Skeletal muscle satellite cell (primary cell): ENCODE results near the gene KLHDC4.
A peak's percentile ranks its signal among the peaks of the same experiment; 100 is the strongest.
"Not testable (repeated sequence)": the region's sequence is repeated elsewhere in the genome, so short reads cannot be mapped to it uniquely, and the experiment has no call there.

ENCODE experiments used
- H3K27me3 ChIP-seq: 2 replicates; pipeline ENCODE4 v1.7.0; 2013; ENCODE audit warnings: low read length; ENCODE audit not compliant: control insufficient read depth, insufficient read depth
- H3K36me3 ChIP-seq: 2 replicates; pipeline ENCODE4 v1.7.0; 2013; ENCODE audit warnings: mild to moderate bottlenecking, control low read depth, low read length; ENCODE audit not compliant: insufficient read depth
- H3K4me1 ChIP-seq: 2 replicates; pipeline ENCODE4 v1.7.0; 2013; ENCODE audit warnings: low read length; ENCODE audit not compliant: control insufficient read depth, insufficient read depth
- H3K4me2 ChIP-seq: 2 replicates; pipeline ENCODE4 v1.7.0; 2013; ENCODE audit warnings: mild to moderate bottlenecking, low read length
- H3K4me3 ChIP-seq: 2 replicates; pipeline ENCODE4 v1.7.0; 2013; ENCODE audit warnings: low read length
- H3K9ac ChIP-seq: 2 replicates; pipeline ENCODE4 v1.7.0; 2013; ENCODE audit warnings: mild to moderate bottlenecking, low read depth, low read length, moderate library complexity
- H3K9me3 ChIP-seq: replicated peaks from 2 replicates; pipeline ENCODE4 v1.7.0; 2013; ENCODE audit warnings: mild to moderate bottlenecking, control low read depth, low read length

The KLHDC4 gene

DNA sequence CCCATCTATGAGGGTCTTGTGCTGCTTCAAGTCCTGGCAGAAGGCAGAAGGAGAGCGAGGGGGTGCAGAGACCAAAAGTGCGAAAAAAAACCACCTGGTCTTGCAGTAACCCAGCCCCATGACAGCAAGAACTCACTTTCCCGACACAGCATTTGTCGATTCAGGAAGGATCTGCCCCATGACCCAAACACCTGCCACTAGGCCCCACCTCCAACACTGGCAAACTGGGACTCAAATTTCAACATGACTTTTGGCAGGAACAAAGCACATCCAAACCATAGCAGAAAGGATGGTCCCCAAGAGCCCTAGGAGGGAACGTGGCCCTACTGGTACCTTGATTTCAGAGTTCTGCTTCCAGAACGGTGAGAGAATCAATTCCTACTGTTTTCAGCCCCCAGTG, 34.7 kb upstream of the KLHDC4 start:
- no peak overlapping the region for H3K9ac ChIP-seq
- H3K4me2 ChIP-seq: no peak overlapping the region
- no peaks in the 10 kb centered on the region for H3K9me3 ChIP-seq
- H3K36me3 ChIP-seq: no peaks in the 10 kb centered on the region
- no peaks in the 10 kb centered on the region for H3K4me1 ChIP-seq
- no peak overlapping the region for H3K4me3 ChIP-seq
- peaks cover 6% of the 10 kb centered on the region for H3K27me3 ChIP-seq

DNA sequence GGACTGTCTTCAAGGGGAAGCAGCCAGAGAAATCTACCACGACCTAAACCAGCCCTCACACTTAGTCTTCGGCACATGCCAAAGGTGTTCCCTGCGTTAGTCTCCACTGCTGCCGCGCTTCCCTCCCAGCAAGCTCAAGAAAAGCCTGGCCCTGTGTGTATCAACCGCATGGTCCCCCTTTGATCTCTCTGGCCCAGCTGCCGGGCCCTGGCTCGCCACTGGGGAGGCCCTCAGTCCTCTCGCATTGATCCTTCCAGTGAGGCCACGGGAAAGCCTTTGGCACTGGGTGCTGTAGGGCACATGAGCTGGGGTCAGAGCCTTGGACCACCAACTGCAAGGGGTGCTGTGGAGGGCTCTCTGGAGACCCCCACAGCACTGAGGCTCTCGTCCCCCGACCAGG, 29.6 kb upstream of the KLHDC4 start:
- H3K9me3 ChIP-seq: no peaks in the 10 kb centered on the region
- no peak overlapping the region for H3K9ac ChIP-seq
- H3K4me2 ChIP-seq: no peak overlapping the region
- peaks cover 12% of the 10 kb centered on the region for H3K4me1 ChIP-seq
- H3K4me3 ChIP-seq: no peak overlapping the region
- peaks cover 16% of the 10 kb centered on the region for H3K27me3 ChIP-seq
- H3K36me3 ChIP-seq: no peaks in the 10 kb centered on the region

DNA sequence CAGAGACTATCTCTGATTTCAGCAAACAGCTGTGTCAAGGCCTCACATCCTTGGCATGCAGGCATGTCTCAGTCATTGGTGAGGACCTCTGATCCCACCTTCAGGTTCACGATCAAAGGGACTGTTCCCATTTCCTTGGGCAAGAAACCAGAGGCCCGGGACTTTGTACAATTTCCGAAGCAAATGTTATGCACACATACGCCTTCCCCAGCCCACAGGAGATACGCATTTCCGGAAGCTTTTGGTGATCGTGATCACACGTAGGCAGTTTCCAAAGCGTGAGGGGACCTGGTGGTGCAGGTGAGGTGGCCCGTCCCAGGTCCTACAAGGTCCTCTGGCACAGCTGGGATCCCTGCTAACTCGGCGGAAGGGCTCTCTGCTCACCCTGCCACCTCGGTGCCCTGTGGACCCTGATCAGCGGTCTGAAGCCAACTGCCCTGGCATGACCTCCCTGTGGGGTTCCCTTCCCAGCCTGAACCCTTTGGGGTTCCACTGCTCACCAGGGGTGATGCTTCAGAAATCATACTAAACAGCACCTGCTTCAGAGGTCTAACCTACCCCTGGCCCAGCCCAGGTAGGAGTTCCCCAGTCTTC, 28.8 kb upstream of the KLHDC4 start:
- H3K27me3 ChIP-seq: peaks cover 16% of the 10 kb centered on the region
- no peak overlapping the region for H3K9ac ChIP-seq
- H3K9me3 ChIP-seq: no peaks in the 10 kb centered on the region
- no peaks in the 10 kb centered on the region for H3K36me3 ChIP-seq
- H3K4me1 ChIP-seq: peaks cover 20% of the 10 kb centered on the region
- no peak overlapping the region for H3K4me2 ChIP-seq
- no peak overlapping the region for H3K4me3 ChIP-seq

DNA sequence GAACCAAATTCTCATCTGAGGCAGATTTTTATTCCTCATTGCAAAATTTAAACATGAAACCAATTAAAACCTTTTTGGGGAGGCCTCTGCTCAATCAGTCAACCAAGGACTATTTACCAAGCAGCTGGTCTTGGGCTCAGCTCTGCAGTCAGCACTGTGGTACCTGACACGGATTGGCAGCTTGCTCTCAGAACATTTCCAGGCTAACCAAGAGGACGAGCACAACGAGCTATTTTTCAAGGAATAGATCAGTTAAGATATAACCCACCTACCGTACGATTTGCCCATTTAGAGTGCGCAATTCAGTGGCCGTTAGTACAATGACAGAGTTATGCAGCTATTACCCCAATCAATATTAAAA, 26.4 kb upstream of the KLHDC4 start:
- H3K9me3 ChIP-seq: no peaks in the 10 kb centered on the region
- H3K4me3 ChIP-seq: no peak overlapping the region
- H3K27me3 ChIP-seq: peaks cover 16% of the 10 kb centered on the region
- no peaks in the 10 kb centered on the region for H3K36me3 ChIP-seq
- no peak overlapping the region for H3K4me2 ChIP-seq
- peaks cover 23% of the 10 kb centered on the region for H3K4me1 ChIP-seq
- no peak overlapping the region for H3K9ac ChIP-seq

DNA sequence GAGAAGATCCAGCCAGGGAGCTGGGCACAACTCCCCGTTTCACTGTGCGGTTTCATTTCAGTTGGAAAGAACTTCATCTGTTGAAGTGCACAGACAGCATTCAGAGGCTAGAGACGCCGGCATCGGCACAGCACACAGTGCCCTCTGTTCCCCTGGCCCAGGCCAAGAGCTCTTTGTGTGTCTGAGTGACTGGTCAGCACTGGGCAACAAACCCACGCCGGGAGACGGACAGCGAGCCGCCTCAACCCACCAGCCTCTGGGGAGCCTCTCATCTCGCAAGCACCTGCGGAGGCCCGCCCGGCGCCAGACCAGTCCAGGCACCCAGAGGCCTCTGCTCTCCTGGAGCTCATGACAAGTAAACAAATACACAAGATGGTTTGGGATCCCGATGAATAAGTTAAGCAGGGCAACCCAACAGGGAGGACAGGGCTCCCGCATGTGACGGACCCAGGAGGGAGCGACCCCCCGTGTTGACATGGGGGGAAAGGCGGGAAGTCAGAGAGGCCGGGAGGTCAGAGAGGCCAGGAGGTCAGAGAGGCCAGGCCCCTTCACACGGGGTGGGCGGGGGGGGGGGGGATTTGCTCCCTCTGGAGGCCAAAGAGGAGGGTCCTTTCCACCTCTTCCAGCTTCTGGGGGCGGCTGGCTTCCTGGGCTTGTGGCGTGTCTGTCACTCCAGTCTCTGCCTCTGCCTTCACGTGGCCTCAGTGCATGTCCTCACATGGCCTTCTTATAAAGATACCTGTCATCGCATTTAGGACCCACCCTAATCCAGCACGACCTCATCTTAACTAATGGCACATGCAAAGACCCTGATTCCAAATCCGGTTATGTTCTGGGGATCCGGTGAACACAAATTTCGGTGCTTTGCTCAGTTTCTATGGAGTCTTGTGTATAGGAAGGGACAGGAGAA, 25.8 kb upstream of the KLHDC4 start:
- H3K4me1 ChIP-seq: peaks cover 23% of the 10 kb centered on the region
- peaks cover 16% of the 10 kb centered on the region for H3K27me3 ChIP-seq
- no peaks in the 10 kb centered on the region for H3K9me3 ChIP-seq
- H3K4me3 ChIP-seq: no peak overlapping the region
- H3K9ac ChIP-seq: no peak overlapping the region
- peak overlapping the region; percentile 7 for H3K4me2 ChIP-seq
- H3K36me3 ChIP-seq: no peaks in the 10 kb centered on the region

DNA sequence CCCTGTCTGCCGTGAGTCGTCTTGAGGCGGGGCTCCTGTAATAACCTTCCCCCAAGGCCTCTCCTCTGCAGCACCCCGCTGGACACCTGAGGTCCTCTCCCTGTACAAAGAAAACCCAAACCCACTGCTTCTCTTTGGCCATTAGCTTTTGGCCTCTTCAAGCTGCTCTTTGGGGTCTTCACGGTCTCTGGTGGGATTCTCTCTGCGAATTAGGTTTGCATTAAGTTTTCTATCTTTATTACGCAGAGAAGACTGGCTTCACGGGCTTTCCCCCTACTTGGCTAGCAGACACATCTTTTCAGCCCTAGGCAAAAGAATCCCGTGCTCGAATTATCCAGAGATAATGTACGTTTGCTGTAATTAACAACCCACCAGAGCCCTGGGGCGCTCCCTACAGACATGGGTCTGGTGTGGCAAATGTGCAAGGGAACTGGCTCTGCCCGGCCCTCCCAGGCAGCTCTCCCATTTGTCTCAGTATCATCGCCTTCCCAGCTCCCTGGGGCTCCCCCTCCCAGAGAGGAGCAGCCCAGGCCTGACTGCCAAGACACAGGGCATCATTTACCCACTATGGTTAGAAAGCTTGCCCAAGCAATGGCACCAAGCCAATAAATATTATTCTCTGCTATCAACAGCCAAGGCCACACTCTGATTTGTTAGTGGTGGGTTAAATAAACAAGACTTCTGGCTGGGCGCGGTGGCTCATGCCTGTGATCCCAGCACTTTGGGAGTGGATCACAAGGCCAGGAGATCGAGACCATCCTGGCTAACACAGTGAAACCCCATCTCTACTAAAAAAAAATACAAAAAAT, 24.7 kb upstream of the KLHDC4 start:
- Histone ChIP-seq H3K4me3 (peak overlapping the region; percentile 24), H3K27me3 (peaks cover 10% of the 10 kb centered on the region), H3K36me3 (no peaks in the 10 kb centered on the region), H3K4me2 (peak overlapping the region; percentile 54), H3K9ac (peak overlapping the region; percentile 56), H3K9me3 (no peaks in the 10 kb centered on the region), H3K4me1 (peaks cover 23% of the 10 kb centered on the region)

DNA sequence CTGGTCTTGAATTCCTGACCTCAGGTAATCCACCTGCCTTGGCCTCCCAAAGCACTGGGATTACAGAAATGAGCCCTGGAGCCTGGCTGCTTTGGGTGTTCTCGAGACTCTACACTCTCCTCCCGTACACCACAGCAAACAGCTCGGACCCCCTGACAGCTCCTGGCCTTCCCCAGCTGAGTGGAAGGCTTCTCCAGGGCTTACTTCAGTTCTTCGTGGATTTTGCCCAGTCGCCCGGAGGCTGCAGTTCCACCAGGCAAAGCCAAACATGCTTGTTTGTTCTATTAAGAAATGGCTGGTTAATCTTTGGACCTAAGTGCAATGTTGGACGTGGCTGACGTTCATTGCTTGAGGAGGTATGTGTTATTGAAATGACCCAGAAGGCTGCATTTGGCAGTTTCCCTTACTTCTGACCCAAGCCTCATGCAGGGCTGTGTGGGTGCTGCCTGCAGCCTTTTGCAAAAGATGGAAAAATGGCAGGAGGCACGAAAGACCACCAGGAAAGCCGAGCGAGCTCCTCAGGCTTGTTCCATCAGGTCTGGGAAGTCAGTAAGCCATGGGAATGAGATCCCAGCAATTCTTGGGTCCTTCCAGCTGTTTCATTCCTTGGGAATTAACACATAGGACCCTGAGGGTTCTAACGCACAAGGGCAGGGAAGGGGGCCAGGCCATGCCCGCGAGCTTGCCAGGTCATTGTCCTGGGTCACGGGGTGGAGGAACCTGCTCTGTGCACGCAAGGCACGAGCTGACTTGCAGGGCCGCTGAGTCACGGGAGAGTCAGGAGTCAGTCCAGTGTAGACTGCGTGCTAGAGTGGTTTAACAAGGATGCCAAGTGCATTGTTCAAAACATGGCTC, 23.9 kb upstream of the KLHDC4 start:
- Histone ChIP-seq H3K4me3 (no peak overlapping the region), H3K36me3 (no peaks in the 10 kb centered on the region), H3K27me3 (peaks cover 2% of the 10 kb centered on the region), H3K4me1 (peaks cover 30% of the 10 kb centered on the region), H3K9ac (peak overlapping the region; percentile 22), H3K4me2 (peak overlapping the region; percentile 54), H3K9me3 (no peaks in the 10 kb centered on the region)

DNA sequence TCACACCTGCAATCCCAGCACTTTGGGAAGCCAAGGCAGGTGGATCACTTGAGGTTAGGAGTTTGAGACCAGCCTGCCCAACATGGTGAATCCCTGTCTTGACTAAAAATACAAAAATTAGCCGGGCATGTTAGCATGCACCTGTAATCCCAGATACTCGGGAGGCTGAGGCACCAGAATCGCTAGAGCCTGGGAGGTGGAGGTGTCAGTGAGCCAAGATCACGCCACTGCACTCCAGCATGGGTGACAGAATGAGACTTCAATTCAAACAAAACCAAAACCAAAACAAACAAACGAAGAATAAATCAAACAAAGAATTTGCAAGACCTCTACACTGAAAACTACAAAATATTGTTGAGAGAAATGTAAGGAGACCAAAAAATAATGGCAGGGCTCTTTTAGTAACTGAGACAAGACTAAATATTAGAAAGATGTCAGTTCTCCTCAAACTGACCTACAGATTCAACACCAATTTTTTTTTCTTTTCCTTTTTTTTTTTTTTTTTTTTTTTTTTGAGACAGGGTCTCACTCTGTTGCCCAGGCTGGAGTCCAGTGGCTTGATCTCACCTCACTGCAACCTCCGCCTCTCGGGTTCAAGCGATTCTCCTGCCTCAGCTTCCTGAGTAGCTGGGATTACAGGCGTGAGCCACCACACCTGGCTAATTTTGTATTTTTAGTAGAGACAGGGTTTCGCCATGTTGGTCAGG, 23.1 kb upstream of the KLHDC4 start:
- not testable (repeated sequence) for H3K9ac ChIP-seq, H3K9me3 ChIP-seq, H3K36me3 ChIP-seq, H3K4me3 ChIP-seq, H3K27me3 ChIP-seq, H3K4me2 ChIP-seq
- peaks cover 31% of the 10 kb centered on the region for H3K4me1 ChIP-seq

DNA sequence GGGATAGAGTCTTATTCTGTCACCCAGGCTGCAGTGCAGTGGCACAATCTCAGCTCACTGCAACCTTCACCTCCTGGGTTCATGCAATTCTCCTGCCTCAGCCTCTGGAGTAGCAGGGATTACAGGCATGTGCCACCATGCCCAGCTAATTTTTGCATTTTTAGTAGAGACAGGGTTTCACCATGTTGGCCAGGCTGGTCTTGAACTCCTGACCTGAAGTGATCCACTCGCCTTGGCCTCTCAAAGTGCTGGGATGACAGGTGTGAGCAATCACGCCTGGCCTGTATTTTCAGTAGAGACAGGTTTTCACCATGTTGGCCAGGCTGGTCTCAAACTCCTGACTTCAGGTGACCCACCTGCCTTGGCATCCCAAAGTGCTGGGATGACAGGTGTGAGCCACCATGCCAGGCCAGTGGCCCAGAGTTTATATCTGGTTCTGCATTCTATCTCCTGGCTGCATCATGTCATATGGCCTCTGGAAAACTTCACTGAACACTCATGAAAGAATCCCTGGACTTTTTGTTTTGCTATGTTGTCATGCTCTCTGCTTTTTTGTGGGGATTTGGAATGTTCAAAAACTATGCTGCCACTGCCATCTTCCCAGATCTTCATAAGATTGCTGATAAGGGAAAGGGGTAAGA, 21.8 kb upstream of the KLHDC4 start:
- not testable (repeated sequence) for H3K9me3 ChIP-seq, H3K36me3 ChIP-seq, H3K4me2 ChIP-seq, H3K4me3 ChIP-seq, H3K9ac ChIP-seq, H3K27me3 ChIP-seq
- peaks cover 31% of the 10 kb centered on the region for H3K4me1 ChIP-seq

DNA sequence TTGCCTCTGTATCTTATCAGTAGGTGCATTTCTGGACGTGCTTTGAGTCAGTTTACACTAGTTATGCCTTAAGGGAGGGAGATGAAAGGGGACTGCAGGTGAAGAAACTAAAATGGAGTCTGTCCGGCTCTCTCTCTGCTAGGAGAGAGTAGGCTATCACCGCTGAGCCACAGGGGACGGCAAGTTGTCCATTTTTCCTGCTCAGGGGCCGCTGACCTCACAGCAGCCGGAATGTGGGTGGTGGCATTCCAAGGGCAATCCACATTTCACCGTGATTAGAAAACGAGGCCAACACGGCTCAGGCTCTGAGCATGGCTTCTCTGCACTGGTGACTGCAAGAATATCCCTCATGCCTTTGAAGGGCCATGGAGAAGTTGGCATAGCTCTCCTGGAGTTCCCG, 19.0 kb upstream of the KLHDC4 start:
- no peak overlapping the region for H3K4me3 ChIP-seq
- H3K27me3 ChIP-seq: no peaks in the 10 kb centered on the region
- H3K36me3 ChIP-seq: no peaks in the 10 kb centered on the region
- no peak overlapping the region for H3K9ac ChIP-seq
- no peak overlapping the region for H3K4me2 ChIP-seq
- peaks cover 28% of the 10 kb centered on the region for H3K4me1 ChIP-seq
- no peaks in the 10 kb centered on the region for H3K9me3 ChIP-seq
